A549 (cell line): ENCODE results near the gene CCDC97.
"Not testable (repeated sequence)": the region's sequence is repeated elsewhere in the genome, so short reads cannot be mapped to it uniquely, and the experiment has no call there.

ENCODE experiments used
- BHLHE40 ChIP-seq: IDR thresholded peaks from 2 replicates; pipeline ENCODE4 v1.6.1; 2012; ENCODE audit warnings: low read depth, low read length, inconsistent platforms
- TF ChIP-seq, protein P1 (sequence below): IDR thresholded peaks from 2 replicates; pipeline ENCODE4 v1.6.1; 2012
- TF ChIP-seq, protein P2 (sequence below): fragments of >200 bp; sonication (Bioruptor Twin); formaldehyde crosslinking; IDR thresholded peaks from 3 replicates; pipeline ENCODE4 v1.5.1; 2016

DNA sequence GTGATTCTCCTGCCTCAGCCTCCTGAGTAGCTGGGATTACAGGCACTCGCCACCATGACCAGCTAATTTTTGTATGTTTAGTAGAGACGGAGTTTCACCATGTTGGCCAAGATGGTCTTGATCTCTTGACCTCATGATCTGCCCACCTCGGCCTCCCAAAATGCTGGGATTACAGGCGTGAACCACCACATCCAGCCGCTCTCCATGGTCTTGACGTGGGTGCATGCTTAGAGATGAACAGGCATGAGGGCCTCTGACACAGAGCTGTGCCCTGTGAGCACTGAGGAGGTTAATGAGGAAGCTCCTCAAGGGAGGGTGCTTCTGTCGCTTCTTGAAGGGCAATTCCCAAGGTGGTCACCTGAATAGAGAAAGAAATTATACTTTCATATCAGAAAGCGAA is 20.2 kb upstream of the CCDC97 start:
- TF ChIP-seq, protein P1, sequence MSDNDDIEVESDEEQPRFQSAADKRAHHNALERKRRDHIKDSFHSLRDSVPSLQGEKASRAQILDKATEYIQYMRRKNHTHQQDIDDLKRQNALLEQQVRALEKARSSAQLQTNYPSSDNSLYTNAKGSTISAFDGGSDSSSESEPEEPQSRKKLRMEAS, result not testable (repeated sequence)
- TF ChIP-seq BHLHE40, result not testable (repeated sequence)
- TF ChIP-seq, protein P2, sequence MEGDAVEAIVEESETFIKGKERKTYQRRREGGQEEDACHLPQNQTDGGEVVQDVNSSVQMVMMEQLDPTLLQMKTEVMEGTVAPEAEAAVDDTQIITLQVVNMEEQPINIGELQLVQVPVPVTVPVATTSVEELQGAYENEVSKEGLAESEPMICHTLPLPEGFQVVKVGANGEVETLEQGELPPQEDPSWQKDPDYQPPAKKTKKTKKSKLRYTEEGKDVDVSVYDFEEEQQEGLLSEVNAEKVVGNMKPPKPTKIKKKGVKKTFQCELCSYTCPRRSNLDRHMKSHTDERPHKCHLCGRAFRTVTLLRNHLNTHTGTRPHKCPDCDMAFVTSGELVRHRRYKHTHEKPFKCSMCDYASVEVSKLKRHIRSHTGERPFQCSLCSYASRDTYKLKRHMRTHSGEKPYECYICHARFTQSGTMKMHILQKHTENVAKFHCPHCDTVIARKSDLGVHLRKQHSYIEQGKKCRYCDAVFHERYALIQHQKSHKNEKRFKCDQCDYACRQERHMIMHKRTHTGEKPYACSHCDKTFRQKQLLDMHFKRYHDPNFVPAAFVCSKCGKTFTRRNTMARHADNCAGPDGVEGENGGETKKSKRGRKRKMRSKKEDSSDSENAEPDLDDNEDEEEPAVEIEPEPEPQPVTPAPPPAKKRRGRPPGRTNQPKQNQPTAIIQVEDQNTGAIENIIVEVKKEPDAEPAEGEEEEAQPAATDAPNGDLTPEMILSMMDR, result not testable (repeated sequence)
